Hepatocyte (in vitro differentiated cells): Measurements from ENCODE around the gene PTH1R. TPM values are rescaled to one million over a fixed set of nuclear protein-coding genes. Genes with fewer than 3 reads are reported as not detected.

ENCODE experiments used
- DNase-seq: peaks from one replicate; pipeline ENCODE4 v3.0.0-alpha.2; 2016; ENCODE audit warnings: low spot score
- H2AFZ ChIP-seq: fragments of 200-600 bp; sonication (generic); 2 replicates; pipeline ENCODE4 v1.6.0; 2016; ENCODE audit warnings: antibody characterized with exemption, mild to moderate bottlenecking
- H3K27ac ChIP-seq: fragments of 200-600 bp; sonication (generic); 2 replicates; pipeline ENCODE4 v1.5.1; 2016; ENCODE audit warnings: mild to moderate bottlenecking
- H3K27me3 ChIP-seq: fragments of 200-600 bp; sonication (generic); 2 replicates; pipeline ENCODE4 v1.6.1; 2016
- H3K36me3 ChIP-seq: fragments of 200-600 bp; sonication (generic); replicated peaks from 2 replicates; pipeline ENCODE4 v1.5.1; 2016; ENCODE audit warnings: low read depth; ENCODE audit not compliant: insufficient read depth
- H3K4me1 ChIP-seq: fragments of 200-600 bp; sonication (generic); 2 replicates; pipeline ENCODE4 v1.5.1; 2016; ENCODE audit warnings: mild to moderate bottlenecking, moderate library complexity; ENCODE audit not compliant: insufficient read depth
- H3K4me2 ChIP-seq: fragments of 200-600 bp; sonication (generic); 2 replicates; pipeline ENCODE4 v1.6.0; 2016
- H3K4me3 ChIP-seq: fragments of 200-600 bp; sonication (generic); 2 replicates; pipeline ENCODE4 v1.5.1; 2016; ENCODE audit warnings: mild to moderate bottlenecking
- H3K79me2 ChIP-seq: fragments of 200-600 bp; sonication (generic); 2 replicates; pipeline ENCODE4 v1.6.0; 2017; ENCODE audit warnings: mild to moderate bottlenecking
- H3K9me2 ChIP-seq: fragments of 200-600 bp; sonication (generic); replicated peaks from 2 replicates; pipeline ENCODE4 v1.6.0; 2017; ENCODE audit warnings: mild to moderate bottlenecking; ENCODE audit not compliant: insufficient read depth
- H3K9me3 ChIP-seq: fragments of 200-600 bp; sonication (generic); 2 replicates; pipeline ENCODE4 v1.5.1; 2016; ENCODE audit warnings: low read depth, mild to moderate bottlenecking
- H4K20me1 ChIP-seq: fragments of 200-600 bp; sonication (generic); 2 replicates; pipeline ENCODE4 v1.6.0; 2016; ENCODE audit warnings: mild to moderate bottlenecking; ENCODE audit not compliant: insufficient read depth, poor library complexity, severe bottlenecking
- CTCF ChIP-seq: fragments of 200-600 bp; sonication (generic); IDR thresholded peaks from 2 replicates; pipeline ENCODE4 v1.5.1; 2016; ENCODE audit warnings: antibody characterized with exemption, mild to moderate bottlenecking; ENCODE audit not compliant: poor library complexity
- EZH2 ChIP-seq: fragments of 200-600 bp; sonication (generic); IDR thresholded peaks from 2 replicates; pipeline ENCODE4 v1.6.1; 2016; ENCODE audit warnings: antibody characterized with exemption, mild to moderate bottlenecking, borderline replicate concordance
- EZH2phosphoT487 ChIP-seq: fragments of 200-600 bp; sonication (generic); IDR thresholded peaks from one replicate; pipeline ENCODE4 v1.6.1; 2018; ENCODE audit warnings: antibody characterized with exemption, mild to moderate bottlenecking, low read depth, moderate library complexity; ENCODE audit not compliant: unreplicated experiment, severe bottlenecking
- WGBS: methylation state at CpG from one replicate; pipeline ENCODE4 v1.1.6; 2016; ENCODE audit warnings: low lambda C conversion rate; ENCODE audit errors: missing lambda C conversion rate; 5-methylcytosine and 5-hydroxymethylcytosine counted together
- polyA plus RNA-seq: library from polyadenylated mRNA; unstranded; fragments of >200 nt; fragmentation: Nextera tagmentation; extraction: Ambion mirVana; gene quantifications from 2 replicates; pipeline ENCODE4 v1.2.1, GENCODE V29; 2016
- total RNA-seq: library from RNA; depleted of rRNA; stranded (reverse); fragments of >200 nt; gene quantifications from 2 replicates; pipeline ENCODE4 v1.2.3, GENCODE V29; 2014

The PTH1R gene
- total and polyA plus RNA-seq, 2 experiments from 2014 or later: 14.5 to 31.0 TPM

DNA sequence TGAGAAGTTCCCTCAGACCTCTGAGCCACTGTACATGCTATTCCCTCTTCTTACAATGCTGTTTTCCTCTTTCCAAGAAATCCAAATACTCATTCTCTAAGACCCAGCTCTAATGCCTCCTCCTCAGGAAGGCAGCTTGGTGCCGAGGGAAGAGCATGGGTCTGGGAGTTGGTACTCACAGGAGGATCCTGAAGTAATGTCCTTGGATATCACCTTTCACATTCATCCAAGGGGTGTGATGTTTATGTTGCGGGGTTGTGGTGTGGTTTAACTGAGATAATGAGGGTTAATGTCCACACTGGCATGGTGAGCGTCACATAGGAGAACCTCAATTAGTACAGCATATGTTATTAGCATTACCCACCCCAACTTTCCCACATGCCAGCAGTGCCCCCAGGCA lies 46.2 kb upstream of the PTH1R start:
- WGBS: 78% methylated on average over 3 of the region's 3 CpGs
- Histone ChIP-seq H3K79me2 (no peaks in the 10 kb centered on the region), H3K4me1 (no peaks in the 10 kb centered on the region), H3K9me3 (no peaks in the 10 kb centered on the region), H3K9me2 (no peaks in the 10 kb centered on the region), H3K4me2 (no peak overlapping the region), H3K27me3 (no peaks in the 10 kb centered on the region), H2AFZ (no peak overlapping the region), H3K36me3 (no peaks in the 10 kb centered on the region), H3K27ac (no peak overlapping the region), H4K20me1 (no peaks in the 10 kb centered on the region), H3K4me3 (no peak overlapping the region)
- no peak for DNase-seq
- TF ChIP-seq EZH2phosphoT487 (no peak), CTCF (no peak), EZH2 (no peak)

DNA sequence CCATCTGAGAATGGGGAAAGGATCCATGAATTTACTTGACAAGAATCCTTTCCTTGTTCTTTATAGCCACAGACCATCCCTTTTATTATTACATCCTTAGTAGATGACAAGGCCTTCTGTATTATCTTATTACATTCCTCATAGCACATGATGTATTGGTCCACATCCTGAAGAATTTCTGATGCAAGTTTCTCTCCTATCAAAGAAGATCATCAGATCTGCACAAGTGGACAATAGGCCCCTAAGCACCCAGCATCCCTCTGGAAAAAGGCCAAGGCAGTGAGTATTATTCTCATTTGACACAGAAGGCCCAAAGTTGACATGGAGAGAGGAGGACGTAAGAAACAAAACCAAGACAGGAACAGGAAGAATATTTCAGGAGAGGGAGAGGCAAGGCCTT lies 45.7 kb upstream of the PTH1R start:
- no peak for DNase-seq

GRCh38 chr3:46833346-46834300 lies 43.9 kb upstream of the PTH1R start:
- Histone ChIP-seq H3K4me2 (no peak overlapping the region), H3K9me3 (no peaks in the 10 kb centered on the region), H3K9me2 (no peaks in the 10 kb centered on the region), H2AFZ (no peak overlapping the region), H3K4me1 (no peaks in the 10 kb centered on the region), H3K27me3 (no peaks in the 10 kb centered on the region), H4K20me1 (no peaks in the 10 kb centered on the region), H3K79me2 (no peaks in the 10 kb centered on the region), H3K27ac (no peak overlapping the region), H3K36me3 (no peaks in the 10 kb centered on the region), H3K4me3 (no peak overlapping the region)
- DNase-seq: no peak
- 97% methylated on average over 60 of the region's 65 CpGs for WGBS
- TF ChIP-seq CTCF (no peak), EZH2phosphoT487 (no peak), EZH2 (no peak)

More for the DNA sequence above, 45.7 kb upstream of the PTH1R start:
- WGBS: 89% methylated on average over 1 of the region's 1 CpG
- H4K20me1 ChIP-seq: no peaks in the 10 kb centered on the region
- no peaks in the 10 kb centered on the region for H3K4me1 ChIP-seq
- H2AFZ ChIP-seq: no peak overlapping the region
- no peak overlapping the region for H3K27ac ChIP-seq
- H3K4me3 ChIP-seq: no peak overlapping the region
- H3K9me2 ChIP-seq: no peaks in the 10 kb centered on the region
- H3K4me2 ChIP-seq: no peak overlapping the region
- no peaks in the 10 kb centered on the region for H3K27me3 ChIP-seq
- no peaks in the 10 kb centered on the region for H3K9me3 ChIP-seq
- TF ChIP-seq CTCF: no peak
- TF ChIP-seq EZH2phosphoT487: no peak
- TF ChIP-seq EZH2: no peak
- H3K79me2 ChIP-seq: no peaks in the 10 kb centered on the region
- H3K36me3 ChIP-seq: no peaks in the 10 kb centered on the region
